DND-41 (cell line): Measurements from ENCODE around the gene CFAP20DC.

Experiments used
- ATAC-seq: fragments of 200-7000 bp; cut with Tn5 transposase; 3 replicates; pipeline ENCODE4 v1.9.1; 2021; ENCODE audit warnings: low read depth; ENCODE audit not compliant: insufficient read depth
- DNase-seq: peaks from one replicate; pipeline ENCODE4 v3.0.0-alpha.2; 2020
- H2AFZ ChIP-seq: 2 replicates; pipeline ENCODE4 v1.6.0; 2012; ENCODE audit warnings: low read depth, low read length
- H3K27ac ChIP-seq: 2 replicates; pipeline ENCODE4 v1.5.1; 2012; ENCODE audit warnings: low read length, inconsistent platforms
- H3K27me3 ChIP-seq: fragments of 200-600 bp; sonication (generic); 2 replicates; pipeline ENCODE4 v1.6.0; 2012; ENCODE audit warnings: low read length, mild to moderate bottlenecking, inconsistent platforms; ENCODE audit not compliant: insufficient read depth, poor library complexity
- H3K36me3 ChIP-seq: 2 replicates; pipeline ENCODE4 v1.5.1; 2012; ENCODE audit warnings: low read length, inconsistent platforms; ENCODE audit not compliant: insufficient read depth
- H3K4me1 ChIP-seq: 2 replicates; pipeline ENCODE4 v1.5.1; 2012; ENCODE audit warnings: mild to moderate bottlenecking, low read length; ENCODE audit not compliant: insufficient read depth
- H3K4me2 ChIP-seq: 2 replicates; pipeline ENCODE4 v1.6.0; 2012; ENCODE audit warnings: mild to moderate bottlenecking, moderate library complexity, low read length, inconsistent platforms; ENCODE audit not compliant: insufficient read depth
- H3K4me3 ChIP-seq, 2 experiments: fragments of 200-600 bp in 1 of 2; shearing (Covaris generic) in 1 of 2; 2 replicates each; pipeline ENCODE4 v1.5.1; 2012 to 2016; ENCODE audit warnings: inconsistent platforms in 2 of 2, low read length in 2 of 2, mild to moderate bottlenecking in 2 of 2, low read depth in 1 of 2, moderate library complexity in 1 of 2
- H3K79me2 ChIP-seq: 2 replicates; pipeline ENCODE4 v1.6.0; 2012; ENCODE audit warnings: low read length, inconsistent platforms; ENCODE audit not compliant: insufficient read depth
- H3K9ac ChIP-seq: 2 replicates; pipeline ENCODE4 v1.6.0; 2012; ENCODE audit warnings: low read depth, mild to moderate bottlenecking, inconsistent platforms, low read length, moderate library complexity
- H3K9me3 ChIP-seq: 2 replicates; pipeline ENCODE4 v1.5.1; 2012; ENCODE audit warnings: low read length, moderate library complexity, mild to moderate bottlenecking, inconsistent platforms; ENCODE audit not compliant: insufficient read depth, severe bottlenecking
- H4K20me1 ChIP-seq: 2 replicates; pipeline ENCODE4 v1.6.0; 2012; ENCODE audit warnings: low read length; ENCODE audit not compliant: insufficient read depth
- CTCF ChIP-seq: IDR thresholded peaks from 2 replicates; pipeline ENCODE4 v1.5.1; 2012; ENCODE audit warnings: borderline replicate concordance, low read length, moderate library complexity, mild to moderate bottlenecking; ENCODE audit not compliant: poor library complexity, severe bottlenecking; ENCODE audit errors: extremely low read depth
- EZH2 ChIP-seq: IDR thresholded peaks from 3 replicates; pipeline ENCODE4 v1.6.1; 2012; ENCODE audit warnings: borderline replicate concordance, low read depth, mild to moderate bottlenecking, moderate library complexity, low read length, inconsistent platforms; ENCODE audit not compliant: severe bottlenecking

The CFAP20DC gene

GRCh38 chr3:58874248-58874741 is 175.5 kb downstream of the CFAP20DC start:
- H3K27ac ChIP-seq: no peak overlapping the region
- no peaks in the 10 kb centered on the region for H3K79me2 ChIP-seq
- no peak overlapping the region for H2AFZ ChIP-seq
- no peak overlapping the region for H3K4me3 ChIP-seq
- TF ChIP-seq CTCF (no peak), EZH2 (no peak)
- no peaks in the 10 kb centered on the region for H4K20me1 ChIP-seq
- H3K36me3 ChIP-seq: no peaks in the 10 kb centered on the region
- no peak for DNase-seq
- no peak overlapping the region for H3K4me2 ChIP-seq
- no peaks in the 10 kb centered on the region for H3K4me1 ChIP-seq
- no peaks in the 10 kb centered on the region for H3K9me3 ChIP-seq
- no peak overlapping the region for H3K9ac ChIP-seq
- H3K27me3 ChIP-seq: peaks cover 11% of the 10 kb centered on the region
- ATAC-seq: no peak

GRCh38 chr3:58868097-58868779 is 181.6 kb downstream of the CFAP20DC start:
- no peaks in the 10 kb centered on the region for H3K9me3 ChIP-seq
- H3K27ac ChIP-seq: no peak overlapping the region
- no peak overlapping the region for H3K4me3 ChIP-seq
- H3K27me3 ChIP-seq: peaks cover 5% of the 10 kb centered on the region
- no peak for TF ChIP-seq EZH2
- no peak for TF ChIP-seq CTCF
- DNase-seq (no peak), ATAC-seq (no peak)
- no peak overlapping the region for H2AFZ ChIP-seq
- H4K20me1 ChIP-seq: no peaks in the 10 kb centered on the region
- no peak overlapping the region for H3K9ac ChIP-seq
- no peaks in the 10 kb centered on the region for H3K4me1 ChIP-seq
- no peaks in the 10 kb centered on the region for H3K79me2 ChIP-seq
- no peaks in the 10 kb centered on the region for H3K36me3 ChIP-seq
- H3K4me2 ChIP-seq: no peak overlapping the region

GRCh38 chr3:58867621-58868020 is 182.2 kb downstream of the CFAP20DC start:
- TF ChIP-seq EZH2: no peak
- TF ChIP-seq CTCF: no peak
- H2AFZ ChIP-seq: no peak overlapping the region
- no peak for DNase-seq
- no peaks in the 10 kb centered on the region for H3K79me2 ChIP-seq
- no peak overlapping the region for H3K27ac ChIP-seq
- H3K27me3 ChIP-seq: peaks cover 3% of the 10 kb centered on the region
- no peaks in the 10 kb centered on the region for H4K20me1 ChIP-seq
- H3K9me3 ChIP-seq: no peaks in the 10 kb centered on the region
- no peak overlapping the region for H3K4me3 ChIP-seq
- H3K36me3 ChIP-seq: no peaks in the 10 kb centered on the region
- no peaks in the 10 kb centered on the region for H3K4me1 ChIP-seq
- no peak overlapping the region for H3K4me2 ChIP-seq
- H3K9ac ChIP-seq: no peak overlapping the region
- no peak for ATAC-seq
